Globus pallidus (tissue), 1 donor: Measurements from ENCODE around the gene LTF.
A peak's percentile ranks its signal among the peaks of the same experiment; 100 is the strongest.
"Not testable (repeated sequence)": the region's sequence is repeated elsewhere in the genome, so short reads cannot be mapped to it uniquely, and the experiment has no call there.

Experiments used
- DNase-seq: peaks from one replicate; pipeline ENCODE4 v3.0.0-alpha.2; 2015; ENCODE audit warnings: low spot score

Gene LTF

DNA sequence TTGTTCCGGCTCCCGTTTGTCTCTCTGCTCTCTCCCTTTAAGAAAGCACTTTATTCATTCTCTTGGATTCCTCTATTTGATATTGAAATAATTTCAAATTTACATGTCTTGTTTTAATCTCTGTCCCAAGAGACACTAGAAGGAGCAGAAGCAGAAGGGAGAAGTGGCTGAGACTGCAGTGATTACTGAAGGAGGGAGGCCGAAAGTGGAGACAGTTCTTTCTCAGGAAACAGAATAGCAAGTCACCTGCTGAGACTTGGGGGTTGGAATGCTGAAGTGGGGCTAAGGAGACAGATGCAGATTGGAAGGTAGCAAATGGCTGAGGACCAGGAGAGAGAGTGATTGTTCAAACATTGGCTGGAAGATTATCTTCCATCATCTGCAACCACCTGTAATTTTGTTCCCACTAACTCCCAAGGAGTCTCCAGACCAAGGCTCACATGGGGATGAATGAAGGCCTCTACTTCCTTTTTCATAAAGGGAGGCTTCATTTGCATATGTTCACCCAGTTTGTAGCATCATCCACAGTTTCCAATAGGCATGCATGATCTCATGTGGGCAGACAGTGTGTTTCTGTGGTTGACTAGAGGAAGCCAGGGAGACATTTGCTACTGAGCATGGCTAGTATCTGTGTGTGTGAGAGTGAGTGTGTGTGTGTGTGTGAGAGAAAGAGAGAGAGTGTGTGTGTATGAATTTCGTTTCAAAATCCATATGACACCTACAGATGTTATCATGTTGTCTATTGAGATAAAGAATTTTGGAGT lies 24.0 kb downstream of the LTF start:
- no peak for DNase-seq

DNA sequence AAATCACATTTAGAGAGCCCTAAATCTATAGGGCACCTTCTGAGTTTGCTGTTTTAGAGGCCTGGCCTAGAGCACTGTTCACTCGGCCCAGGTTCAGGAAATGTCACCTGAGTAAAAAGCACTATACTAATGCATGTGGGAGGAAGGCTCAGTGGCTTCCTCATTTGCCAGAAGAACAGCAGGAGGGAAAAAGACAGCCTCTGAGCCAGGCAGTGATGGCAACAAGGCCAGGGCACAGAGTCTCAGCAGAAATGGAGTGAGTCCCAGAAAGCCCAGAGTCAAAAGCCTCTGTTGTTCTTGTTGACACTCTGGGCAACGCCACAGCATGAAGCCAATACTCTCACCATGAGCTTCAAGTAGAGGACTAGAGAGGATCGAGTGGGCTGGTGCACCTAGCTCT lies 25.9 kb downstream of the LTF start:
- DNase-seq = peak; percentile 33

- DNase-seq = no peak
Observed at GRCh38 chr3:46435081-46435726, 29.5 kb downstream of the LTF start.

GRCh38 chr3:46433841-46434240 lies 30.9 kb downstream of the LTF start:
- DNase-seq = no peak

GRCh38 chr3:46433118-46433517 lies 31.6 kb downstream of the LTF start:
- not testable (repeated sequence) for DNase-seq

- not testable (repeated sequence) for DNase-seq
Observed at GRCh38 chr3:46431905-46432304, 32.8 kb downstream of the LTF start.

DNA sequence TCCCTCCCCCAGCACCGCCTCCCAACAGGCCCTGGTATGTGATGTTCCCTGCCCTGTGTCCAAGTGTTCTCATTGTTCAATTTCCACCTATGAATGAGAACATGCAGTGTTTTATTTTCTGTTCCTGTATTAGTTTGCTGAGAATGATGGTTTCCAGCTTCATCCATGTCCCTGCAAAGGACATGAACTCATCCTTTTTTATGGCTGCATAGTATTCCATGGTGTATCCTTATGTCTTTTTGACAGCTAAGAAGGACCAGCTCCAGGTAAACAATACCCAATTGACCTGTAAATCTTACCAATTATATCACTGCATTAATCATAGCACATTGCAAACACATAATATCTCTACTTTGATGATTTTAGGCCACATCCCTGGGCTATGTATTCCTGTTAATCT lies 33.8 kb downstream of the LTF start:
- not testable (repeated sequence) for DNase-seq

DNA sequence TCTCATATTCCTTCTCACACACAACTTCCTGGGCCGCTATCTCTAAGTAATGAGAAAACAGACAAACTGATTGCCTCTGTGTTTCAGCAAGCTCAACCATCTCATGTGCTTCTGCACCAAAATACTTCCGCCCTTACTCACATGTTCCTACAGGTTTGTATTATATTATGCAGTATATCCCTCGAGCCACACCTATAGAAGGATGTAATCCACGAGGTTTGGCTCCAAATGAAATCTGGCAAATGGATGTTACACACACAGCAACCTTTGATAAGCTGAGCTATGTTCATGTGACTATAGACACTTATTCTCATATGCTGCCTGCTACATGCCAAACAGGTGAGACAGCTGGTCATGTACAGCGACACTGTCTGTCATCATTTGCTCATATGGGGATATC lies 35.0 kb downstream of the LTF start:
- DNase-seq = no peak

DNA sequence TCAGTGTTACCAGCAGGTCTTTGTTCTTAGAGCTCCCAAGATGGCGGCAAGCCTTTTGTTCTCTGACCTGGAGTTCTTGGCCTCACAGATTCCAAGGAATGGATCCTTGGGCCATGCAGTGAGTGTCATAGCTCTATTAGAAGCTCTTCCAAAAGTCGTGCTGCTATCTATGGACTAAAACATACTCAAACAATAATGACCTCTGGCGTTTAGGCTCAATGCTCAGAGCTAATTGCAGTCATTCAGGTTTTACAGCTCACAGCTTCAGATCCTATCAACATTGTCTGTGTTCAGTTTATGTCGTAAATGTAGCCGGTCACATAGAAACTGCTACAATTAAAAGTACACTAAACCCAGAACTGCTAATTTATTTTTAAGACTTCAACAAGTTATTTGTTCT lies 35.5 kb downstream of the LTF start:
- DNase-seq = no peak

DNA sequence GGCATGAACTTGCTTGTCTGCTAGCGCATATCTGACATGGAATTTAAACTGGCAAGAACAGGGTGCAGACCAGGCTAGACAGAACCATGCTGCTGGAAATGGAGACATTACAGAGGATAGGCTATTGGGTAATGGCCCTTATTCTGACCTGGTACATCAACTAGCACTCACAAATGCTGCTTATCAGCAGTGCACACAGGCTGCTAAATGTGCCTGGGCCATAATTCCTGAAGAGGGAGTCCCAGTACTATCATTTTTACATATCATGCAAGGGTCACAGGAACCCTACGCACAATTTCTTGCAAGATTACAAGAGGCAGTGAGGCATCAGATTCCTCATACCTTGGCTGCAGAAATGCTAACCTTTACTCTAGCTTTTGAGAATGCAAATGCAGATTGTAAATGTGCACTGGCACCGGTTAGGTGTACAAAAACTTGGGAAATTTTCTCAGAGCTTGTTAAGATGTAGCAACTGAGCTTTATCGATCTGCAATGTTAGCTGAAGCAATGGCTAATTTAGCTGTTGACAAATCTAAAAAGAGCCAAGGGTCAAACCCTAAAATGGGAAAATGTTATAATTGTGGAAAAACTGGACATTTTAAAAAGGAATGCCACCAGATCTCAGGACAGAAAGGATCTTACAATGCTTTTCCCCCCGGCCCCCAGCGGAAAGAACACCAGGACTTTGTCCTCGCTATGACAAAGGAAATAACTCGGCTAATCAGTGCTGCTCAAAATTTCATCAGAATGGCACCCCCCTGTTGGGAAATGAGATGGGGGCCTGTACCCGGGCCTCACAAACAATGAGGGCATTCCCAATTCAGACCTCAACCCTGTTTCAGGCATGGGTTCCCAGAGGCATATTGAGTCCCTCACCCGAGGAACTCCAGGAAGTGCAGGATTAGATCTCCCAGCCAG lies 36.5 kb downstream of the LTF start:
- no peak for DNase-seq

DNA sequence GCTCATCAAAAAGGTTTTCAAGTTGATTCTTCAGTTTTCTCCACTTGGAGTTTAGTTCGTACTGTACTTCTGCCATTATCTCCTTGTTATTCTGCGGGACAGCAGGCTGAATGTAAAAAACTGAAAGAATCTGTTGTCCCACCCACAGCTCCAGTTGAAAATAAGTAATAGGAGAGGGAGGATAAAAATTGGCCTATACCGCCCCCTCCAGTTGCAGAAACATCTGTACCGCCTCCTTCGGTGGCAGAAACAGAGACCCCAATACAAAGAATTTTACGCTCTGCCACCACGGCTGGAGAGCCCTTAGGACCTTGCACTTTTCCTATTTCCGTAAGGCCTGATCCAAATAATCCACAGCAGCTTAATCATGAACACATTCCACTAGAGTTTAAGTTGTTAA lies 37.3 kb downstream of the LTF start:
- not testable (repeated sequence) for DNase-seq

DNA sequence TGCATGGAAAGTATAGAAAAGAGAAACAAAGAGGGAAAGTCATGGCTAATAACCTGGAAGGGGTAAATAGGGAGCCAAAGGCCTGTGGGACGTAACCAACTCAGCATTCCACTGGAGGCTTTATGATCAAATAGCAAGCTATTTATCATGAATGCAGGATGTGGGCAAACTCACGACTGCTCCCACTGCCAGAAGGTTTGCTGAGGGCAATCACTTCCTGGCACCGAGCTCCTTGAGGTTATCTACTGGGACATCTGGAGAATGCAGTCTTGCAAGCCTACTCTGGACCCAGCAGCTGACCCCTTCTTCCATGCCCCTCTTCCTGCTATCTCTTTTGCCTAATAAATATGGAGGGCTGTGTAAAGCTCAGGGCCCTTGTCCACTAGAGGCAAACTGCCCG lies 38.2 kb downstream of the LTF start:
- not testable (repeated sequence) for DNase-seq

DNA sequence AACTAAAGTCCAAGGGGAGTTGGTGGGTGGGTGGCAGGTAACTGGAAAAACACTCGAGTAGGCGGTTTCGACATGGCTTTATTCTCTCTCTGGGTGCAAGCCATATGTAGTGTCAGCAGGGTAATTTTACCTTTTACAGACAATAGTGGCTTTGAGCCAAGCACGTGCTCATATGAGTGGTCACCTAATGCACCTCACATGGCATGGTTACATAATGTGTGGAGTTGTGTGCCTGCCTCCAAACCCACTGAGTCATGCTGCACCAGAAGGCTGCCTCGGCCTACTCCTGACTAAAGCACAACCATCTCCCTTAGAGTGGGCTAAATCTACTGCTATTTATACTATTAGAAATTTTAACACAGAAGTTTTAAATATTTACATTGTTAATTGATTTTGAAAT lies 41.1 kb downstream of the LTF start:
- no peak for DNase-seq

DNA sequence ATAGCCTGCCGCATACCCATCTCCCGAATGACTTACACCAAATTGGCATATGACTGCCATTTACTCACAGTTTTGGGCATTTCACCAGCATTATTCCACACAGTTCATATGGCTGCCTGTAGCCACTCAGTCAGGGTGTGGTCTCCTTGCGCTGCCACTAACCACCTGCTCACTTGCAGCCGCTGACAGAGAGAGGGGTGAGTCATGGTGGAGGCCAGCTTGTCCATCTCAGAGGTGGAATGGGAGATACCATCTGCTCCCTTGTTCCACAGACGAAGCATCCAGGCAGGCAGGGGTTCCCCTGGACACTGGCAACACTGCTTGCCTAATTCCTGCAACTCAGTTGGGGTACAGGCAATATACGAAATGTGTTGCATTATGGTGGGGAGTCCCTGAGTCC lies 42.1 kb downstream of the LTF start:
- DNase-seq = no peak

DNA sequence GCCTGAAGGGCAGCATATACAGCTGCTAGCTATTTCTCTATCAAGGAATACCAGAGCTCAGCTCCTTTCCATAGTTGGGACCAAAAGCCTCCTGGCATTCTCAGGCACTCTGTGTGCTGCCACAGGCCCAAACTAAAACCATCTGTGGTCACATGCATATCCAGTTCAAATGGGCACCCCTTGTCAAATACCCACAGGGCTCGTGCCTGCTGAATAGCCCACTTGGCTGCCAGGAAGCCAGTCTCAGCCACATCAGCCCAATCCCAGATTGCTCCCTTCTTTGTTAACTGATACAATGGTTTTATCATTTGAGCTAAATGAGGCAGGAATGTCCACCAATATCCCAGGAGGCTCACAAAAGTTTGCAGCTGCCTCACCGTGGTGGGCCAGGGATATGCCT lies 43.8 kb downstream of the LTF start:
- DNase-seq = no peak

- DNase-seq = no peak
Observed at GRCh38 chr3:46419816-46420215, 44.9 kb downstream of the LTF start.

DNA sequence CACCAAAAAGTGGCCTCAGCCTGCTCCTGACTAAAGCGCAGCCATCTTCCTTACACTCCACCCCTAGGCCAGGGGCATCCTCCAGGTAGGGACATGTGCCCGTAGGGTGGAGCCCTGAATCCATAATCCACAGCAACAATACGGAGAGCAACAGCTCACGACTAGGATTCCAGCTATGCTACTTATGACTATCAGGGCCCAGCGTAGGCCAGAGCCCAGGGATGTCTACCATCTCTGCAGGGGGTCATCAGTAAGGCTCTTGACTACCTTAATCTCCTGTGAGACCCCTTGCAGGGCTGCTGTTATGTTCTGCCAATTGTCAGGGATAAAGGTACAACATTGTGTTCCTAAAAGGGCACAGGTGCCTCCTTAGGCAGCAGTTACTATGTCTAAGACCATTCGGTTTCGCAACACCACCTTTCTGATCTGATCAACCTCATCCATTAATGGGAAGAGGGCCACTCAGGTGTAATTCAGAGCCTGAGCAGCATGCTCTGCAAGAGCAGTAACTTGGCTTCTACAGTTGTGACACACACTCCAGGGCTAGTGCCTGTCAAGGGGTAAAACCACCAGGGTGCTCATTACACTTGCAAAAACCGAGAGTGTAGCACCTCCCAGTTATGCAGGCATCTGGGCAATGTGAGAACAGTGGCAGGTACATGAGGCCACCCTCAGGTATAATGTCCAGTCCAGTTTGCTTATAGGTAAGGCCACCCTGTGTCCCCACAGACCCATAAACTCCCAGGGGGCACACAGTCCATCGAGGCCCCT lies 46.7 kb downstream of the LTF start:
- DNase-seq = no peak

GRCh38 chr3:46416811-46417510 lies 47.7 kb downstream of the LTF start:
- DNase-seq = no peak

- no peak for DNase-seq
Observed at GRCh38 chr3:46416125-46416810, 48.4 kb downstream of the LTF start.

- no peak for DNase-seq
Observed at GRCh38 chr3:46414739-46415138, 50.0 kb downstream of the LTF start.

- no peak for DNase-seq
Observed at GRCh38 chr3:46413951-46414350, 50.8 kb downstream of the LTF start.
